Measurements from ENCODE around the gene PALLD. TPM values are rescaled to one million over a fixed set of nuclear protein-coding genes. Genes with fewer than 3 reads are reported as not detected.

Gene PALLD
- total RNA-seq, 1 experiment from 2014 or later, result 166 TPM

DNA sequence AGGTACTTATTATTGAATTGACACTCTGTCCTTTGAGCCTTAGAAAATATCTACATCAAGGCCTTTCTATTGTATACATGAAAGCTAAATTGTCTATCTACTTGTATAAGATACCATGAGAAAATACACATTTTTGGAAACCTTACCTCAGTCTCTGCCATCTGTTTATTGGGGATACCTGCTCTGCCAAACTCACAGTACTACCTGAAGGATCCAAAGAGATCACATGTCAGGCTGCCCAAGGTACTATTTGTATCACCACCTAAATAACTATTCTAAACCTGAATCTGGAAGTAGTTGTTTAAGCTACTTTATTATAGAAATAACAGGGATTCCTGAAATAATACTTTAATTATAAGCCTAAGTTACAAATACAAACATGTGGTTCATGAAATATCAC, 126.2 kb downstream of the PALLD start:
- Histone ChIP-seq H4K20me1 (ENCODE audit: insufficient read depth) (no peaks in the 10 kb centered on the region), H3K9ac (ENCODE audit: low read length) (no peak overlapping the region), H3K27me3 (ENCODE audit: insufficient read depth, low read length) (no peaks in the 10 kb centered on the region), H3K4me3 (replicated peaks in 1 of 2; ENCODE audit: low read depth in 1 of 2, low read length in 2 of 2) (no peak overlapping the region), H3K4me2 (ENCODE audit: low read length) (no peak overlapping the region), H3K36me3 (ENCODE audit: control insufficient read depth in 1 of 2, insufficient read depth in 2 of 2, low read length in 2 of 2) (no peaks in the 10 kb centered on the region), H3K27ac (ENCODE audit: low read depth, low read length) (no peak overlapping the region), H3K4me1 (ENCODE audit: control insufficient read depth in 1 of 2, insufficient read depth in 2 of 2, low read length in 2 of 2) (peaks cover 20 to 34% of the 10 kb centered on the region in 2 experiments), H3K79me2 (ENCODE audit: insufficient read depth, low read length) (no peaks in the 10 kb centered on the region), H2AFZ (ENCODE audit: low read depth, low read length, poor library complexity, severe bottlenecking) (no peak overlapping the region), H3K9me3 (ENCODE audit: control insufficient read depth in 1 of 2, insufficient read depth in 1 of 2, low read depth in 1 of 2, low read length in 2 of 2) (no peaks in the 10 kb centered on the region), H3K9me2 (ENCODE audit: insufficient read depth) (no peaks in the 10 kb centered on the region)
- POLR2A ChIA-PET, result no interaction called here
- TF ChIP-seq FOSL1 (IDR thresholded peaks at IDR 0.05; ENCODE audit: low read depth), result no peak
- DNase-seq (ENCODE audit: low read depth, low spot score) (no peak), ATAC-seq (no peak)
- RAD21 ChIA-PET (ENCODE audit: low non-redundant PET in 1 of 2, low total read pairs in 2 of 2, uncharacterized antibody in 2 of 2, unreplicated experiment in 2 of 2), result no interaction called here
- CTCF ChIA-PET, result no interaction called here
- intact Hi-C loops (cut with micrococcal nuclease), result no loop called here
- BruUV-seq (replicated peaks), result no TSS peak

- ATAC-seq, result no peak
- no peak overlapping the region for H3K9ac ChIP-seq (ENCODE audit: low read length)
- H3K79me2 ChIP-seq (ENCODE audit: insufficient read depth, low read length), result no peaks in the 10 kb centered on the region
- H3K4me3 ChIP-seq (replicated peaks in 1 of 2; ENCODE audit: low read depth in 1 of 2, low read length in 2 of 2), result no peak overlapping the region
- no peak overlapping the region for H3K4me2 ChIP-seq (ENCODE audit: low read length)
- no peaks in the 10 kb centered on the region for H3K9me2 ChIP-seq (ENCODE audit: insufficient read depth)
- H3K27me3 ChIP-seq (ENCODE audit: insufficient read depth, low read length), result no peaks in the 10 kb centered on the region
- RAD21 ChIA-PET (ENCODE audit: low non-redundant PET in 1 of 2, low total read pairs in 2 of 2, uncharacterized antibody in 2 of 2, unreplicated experiment in 2 of 2), result no interaction called here
- H2AFZ ChIP-seq (ENCODE audit: low read depth, low read length, poor library complexity, severe bottlenecking), result no peak overlapping the region
- no peaks in the 10 kb centered on the region for H3K36me3 ChIP-seq (ENCODE audit: control insufficient read depth in 1 of 2, insufficient read depth in 2 of 2, low read length in 2 of 2)
- DNase-seq (ENCODE audit: low read depth, low spot score), result no peak
- POLR2A ChIA-PET, result no interaction called here
- peaks cover 18 to 34% of the 10 kb centered on the region in 2 experiments for H3K4me1 ChIP-seq (ENCODE audit: control insufficient read depth in 1 of 2, insufficient read depth in 2 of 2, low read length in 2 of 2)
- CTCF ChIA-PET, result no interaction called here
- no peak overlapping the region for H3K27ac ChIP-seq (ENCODE audit: low read depth, low read length)
- no TSS peak for BruUV-seq (replicated peaks)
- no peaks in the 10 kb centered on the region for H4K20me1 ChIP-seq (ENCODE audit: insufficient read depth)
- H3K9me3 ChIP-seq (ENCODE audit: control insufficient read depth in 1 of 2, insufficient read depth in 1 of 2, low read depth in 1 of 2, low read length in 2 of 2), result no peaks in the 10 kb centered on the region
- intact Hi-C loops (cut with micrococcal nuclease), result no loop called here
- TF ChIP-seq EGR1 (IDR thresholded peaks at IDR 0.05; ENCODE audit: low read depth) (no peak), FOSL1 (IDR thresholded peaks at IDR 0.05; ENCODE audit: low read depth) (no peak), MAX (IDR thresholded peaks at IDR 0.05) (no peak), ELF1 (IDR thresholded peaks at IDR 0.05; ENCODE audit: borderline replicate concordance, low read depth) (no peak), EZH2 (IDR thresholded peaks at IDR 0.05) (no peak), REST (IDR thresholded peaks at IDR 0.05; ENCODE audit: low read depth) (no peak), ZNF274 (IDR thresholded peaks at IDR 0.05; ENCODE audit: low read depth, low read length) (no peak), YY1 (IDR thresholded peaks at IDR 0.05; ENCODE audit: extremely low read depth, insufficient replicate concordance, low read depth, low read length) (no peak), ZBTB33 (IDR thresholded peaks at IDR 0.05; ENCODE audit: extremely low read depth, insufficient replicate concordance, low read length) (no peak), SIN3A (IDR thresholded peaks at IDR 0.05; ENCODE audit: low read depth) (no peak), POLR2AphosphoS5 (IDR thresholded peaks at IDR 0.05; ENCODE audit: low read depth, low read length) (no peak), TCF7L2 (IDR thresholded peaks at IDR 0.05; ENCODE audit: borderline replicate concordance, extremely low read depth, insufficient read depth, insufficient read length) (no peak), POLR2A (IDR thresholded peaks at IDR 0.05; ENCODE audit: borderline replicate concordance, extremely low read depth, insufficient read depth, insufficient read length) (no peak), CEBPB (IDR thresholded peaks at IDR 0.05; ENCODE audit: low read depth) (no peak), SRF (IDR thresholded peaks at IDR 0.05; ENCODE audit: low read depth) (no peak), JUND (IDR thresholded peaks at IDR 0.05) (no peak)
- TF ChIP-seq, protein P1, sequence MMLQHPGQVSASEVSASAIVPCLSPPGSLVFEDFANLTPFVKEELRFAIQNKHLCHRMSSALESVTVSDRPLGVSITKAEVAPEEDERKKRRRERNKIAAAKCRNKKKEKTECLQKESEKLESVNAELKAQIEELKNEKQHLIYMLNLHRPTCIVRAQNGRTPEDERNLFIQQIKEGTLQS (IDR thresholded peaks at IDR 0.05), result no peak
Measured at GRCh38 chr4:168623484-168623883, 126.6 kb downstream of the PALLD start.
